ENCODE results near the gene COA4. TPM values are rescaled to one million over a fixed set of nuclear protein-coding genes. Genes with fewer than 3 reads are reported as not detected.
A peak's percentile ranks its signal among the peaks of the same experiment; 100 is the strongest.

COA4 gene
- total RNA-seq, 2 donors from 2014 or later, result 57.0 to 136 TPM

DNA sequence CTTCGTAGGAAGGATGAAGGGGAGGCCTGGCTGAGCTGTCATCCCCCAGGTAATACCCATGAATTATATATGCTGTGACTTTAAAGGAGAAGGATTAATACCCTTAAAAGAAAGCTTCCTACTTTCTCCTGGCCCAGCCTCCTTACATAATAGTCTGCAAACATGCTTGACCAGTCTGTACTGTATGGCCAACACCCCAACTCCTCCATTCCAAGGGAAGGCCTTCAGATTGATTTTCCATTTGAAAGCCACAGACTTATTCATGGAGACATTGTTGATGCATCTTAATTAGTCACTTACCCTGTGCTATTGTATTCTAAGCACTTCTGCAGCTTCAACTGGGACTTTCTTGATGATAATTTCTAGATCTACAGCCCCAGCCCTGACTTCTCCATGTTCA is 2.1 kb upstream of the COA4 start:
- intact Hi-C loops (cut with DNase I), result loop anchor here (10.0 kb wide), 1 partner anchor 94 kb away; the partner anchor contains the start of gene MRPL48
- no peaks in the 10 kb centered on the region for H3K27me3 ChIP-seq (replicated peaks; ENCODE audit: insufficient read depth)
- DNase-seq (ENCODE audit: low spot score), result no peak
- no peaks in the 10 kb centered on the region for H3K4me1 ChIP-seq (replicated peaks)
- peaks cover 0 to 4% of the 10 kb centered on the region in 2 donors for H3K36me3 ChIP-seq
- 63% methylated on average over 1 of the region's 1 CpG for WGBS
- H3K4me3 ChIP-seq, result no peak overlapping the region
- H3K27ac ChIP-seq, result no peak overlapping the region
- TF ChIP-seq POLR2AphosphoS5 (IDR thresholded peaks at IDR 0.05), result no peak
- TF ChIP-seq, protein P1, sequence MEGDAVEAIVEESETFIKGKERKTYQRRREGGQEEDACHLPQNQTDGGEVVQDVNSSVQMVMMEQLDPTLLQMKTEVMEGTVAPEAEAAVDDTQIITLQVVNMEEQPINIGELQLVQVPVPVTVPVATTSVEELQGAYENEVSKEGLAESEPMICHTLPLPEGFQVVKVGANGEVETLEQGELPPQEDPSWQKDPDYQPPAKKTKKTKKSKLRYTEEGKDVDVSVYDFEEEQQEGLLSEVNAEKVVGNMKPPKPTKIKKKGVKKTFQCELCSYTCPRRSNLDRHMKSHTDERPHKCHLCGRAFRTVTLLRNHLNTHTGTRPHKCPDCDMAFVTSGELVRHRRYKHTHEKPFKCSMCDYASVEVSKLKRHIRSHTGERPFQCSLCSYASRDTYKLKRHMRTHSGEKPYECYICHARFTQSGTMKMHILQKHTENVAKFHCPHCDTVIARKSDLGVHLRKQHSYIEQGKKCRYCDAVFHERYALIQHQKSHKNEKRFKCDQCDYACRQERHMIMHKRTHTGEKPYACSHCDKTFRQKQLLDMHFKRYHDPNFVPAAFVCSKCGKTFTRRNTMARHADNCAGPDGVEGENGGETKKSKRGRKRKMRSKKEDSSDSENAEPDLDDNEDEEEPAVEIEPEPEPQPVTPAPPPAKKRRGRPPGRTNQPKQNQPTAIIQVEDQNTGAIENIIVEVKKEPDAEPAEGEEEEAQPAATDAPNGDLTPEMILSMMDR (IDR thresholded peaks at IDR 0.05), result no peak
- no peak for TF ChIP-seq POLR2A (IDR thresholded peaks at IDR 0.05)
- H3K9me3 ChIP-seq, result no peaks in the 10 kb centered on the region

DNA sequence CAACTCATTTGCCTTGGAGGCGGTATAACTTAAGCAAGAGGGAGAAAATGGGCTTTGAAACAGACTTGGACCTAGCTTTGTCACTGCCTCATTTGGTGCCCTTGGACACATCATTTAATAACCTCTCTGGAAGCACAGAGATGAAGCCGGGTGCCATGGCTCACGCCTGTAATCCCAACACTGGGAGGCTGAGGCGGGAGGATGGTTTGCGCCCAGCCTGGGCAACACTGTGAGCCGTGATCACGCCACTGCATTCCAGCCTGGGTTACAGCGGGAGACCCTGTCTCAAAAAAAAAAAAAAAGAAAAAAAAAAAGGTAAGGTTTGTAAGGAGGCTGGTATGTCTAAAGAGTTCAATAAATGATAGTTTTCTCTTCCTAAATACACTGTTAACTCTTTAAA is 806 bp downstream of the COA4 start:
- Histone ChIP-seq H3K36me3 (peaks cover 0 to 4% of the 10 kb centered on the region in 2 donors), H3K9me3 (no peaks in the 10 kb centered on the region), H3K4me3 (peak overlapping the region; percentile 61 to 84), H3K4me1 (replicated peaks) (no peaks in the 10 kb centered on the region), H3K27me3 (replicated peaks; ENCODE audit: insufficient read depth) (no peaks in the 10 kb centered on the region), H3K27ac (peak overlapping the region in 1 of 2 donors; percentile 85)
- TF ChIP-seq POLR2A (IDR thresholded peaks at IDR 0.05) (no peak), POLR2AphosphoS5 (IDR thresholded peaks at IDR 0.05) (no peak)
- TF ChIP-seq, protein P1 (IDR thresholded peaks at IDR 0.05), result no peak
- intact Hi-C loops (cut with DNase I), result loop anchor here (10.0 kb wide), 1 partner anchor 91 kb away; the partner anchor contains the start of gene MRPL48
- DNase-seq (ENCODE audit: low spot score), result no peak
- 19% methylated on average over 8 of the region's 8 CpGs for WGBS

DNA sequence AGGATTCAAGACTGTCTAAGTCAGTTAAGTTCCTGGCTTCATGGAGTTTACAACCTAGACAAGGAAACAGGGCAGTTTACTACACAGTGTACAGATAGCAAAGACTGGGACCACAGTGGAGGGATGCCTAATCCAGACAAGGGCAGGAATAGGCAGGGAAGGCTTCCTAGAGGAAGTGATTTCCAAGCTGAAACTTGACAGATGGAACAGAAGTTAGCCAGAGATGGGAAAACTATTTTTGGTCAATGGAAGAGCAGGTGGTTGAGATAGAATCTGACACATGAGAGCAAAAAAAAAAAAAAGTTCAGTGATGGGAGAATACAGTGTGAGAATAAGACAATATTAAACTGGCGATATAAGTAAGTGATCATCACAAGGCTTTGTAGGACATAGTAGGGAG is 1.3 kb downstream of the COA4 start:
- Histone ChIP-seq H3K27ac (no peak overlapping the region), H3K27me3 (replicated peaks; ENCODE audit: insufficient read depth) (no peaks in the 10 kb centered on the region), H3K36me3 (peaks cover 0 to 4% of the 10 kb centered on the region in 2 donors), H3K9me3 (no peaks in the 10 kb centered on the region), H3K4me3 (peak overlapping the region in 1 of 2 donors; percentile 61), H3K4me1 (replicated peaks) (no peaks in the 10 kb centered on the region)
- 91% methylated on average over 1 of the region's 1 CpG for WGBS
- intact Hi-C loops (cut with DNase I), result loop anchor here (10.0 kb wide), 1 partner anchor 91 kb away; the partner anchor contains the start of gene MRPL48
- TF ChIP-seq POLR2A (IDR thresholded peaks at IDR 0.05) (no peak), POLR2AphosphoS5 (IDR thresholded peaks at IDR 0.05) (no peak)
- TF ChIP-seq, protein P1 (IDR thresholded peaks at IDR 0.05), result no peak
- no peak for DNase-seq (ENCODE audit: low spot score)

DNA sequence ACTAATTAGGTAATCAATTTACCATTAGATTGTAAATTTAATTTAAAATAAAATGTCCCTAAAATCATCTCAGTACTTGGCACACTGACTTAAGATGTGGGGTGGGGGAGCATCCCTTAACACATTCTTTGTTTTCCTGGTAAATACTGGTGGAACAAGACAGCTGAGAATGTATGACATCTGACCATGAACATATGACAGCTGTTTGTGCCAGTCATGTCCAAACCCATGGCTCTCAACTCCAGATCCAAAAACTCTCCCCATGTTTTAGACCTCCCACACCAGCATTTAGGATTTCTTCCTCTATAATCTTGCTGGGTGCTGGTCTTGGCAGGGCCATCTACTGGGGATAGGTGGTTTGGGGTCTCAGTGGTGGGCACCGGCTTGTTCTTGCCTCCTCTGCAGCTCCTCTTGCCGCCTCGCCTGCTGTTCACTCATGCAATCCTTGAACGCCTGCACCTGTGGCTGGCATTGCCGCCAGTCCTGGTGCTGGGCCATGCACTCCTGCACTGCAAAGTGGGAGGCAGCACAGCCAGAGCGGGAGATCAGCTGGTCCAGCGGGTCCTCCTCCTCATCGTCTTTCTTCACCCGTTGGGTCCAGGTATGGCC is 3.8 kb downstream of the COA4 start:
- H3K36me3 ChIP-seq, result peaks cover 0 to 4% of the 10 kb centered on the region in 2 donors
- WGBS, result 92% methylated on average over 9 of the region's 9 CpGs
- TF ChIP-seq, protein P1 (IDR thresholded peaks at IDR 0.05), result no peak
- no peak for TF ChIP-seq POLR2A (IDR thresholded peaks at IDR 0.05)
- TF ChIP-seq POLR2AphosphoS5 (IDR thresholded peaks at IDR 0.05), result no peak
- H3K9me3 ChIP-seq, result no peaks in the 10 kb centered on the region
- no peak overlapping the region for H3K27ac ChIP-seq
- intact Hi-C loops (cut with DNase I), result loop anchor here (10.0 kb wide), 1 partner anchor 88 kb away; the partner anchor contains the start of gene MRPL48
- no peak overlapping the region for H3K4me3 ChIP-seq
- no peaks in the 10 kb centered on the region for H3K27me3 ChIP-seq (replicated peaks; ENCODE audit: insufficient read depth)
- no peak for DNase-seq (ENCODE audit: low spot score)
- no peaks in the 10 kb centered on the region for H3K4me1 ChIP-seq (replicated peaks)

DNA sequence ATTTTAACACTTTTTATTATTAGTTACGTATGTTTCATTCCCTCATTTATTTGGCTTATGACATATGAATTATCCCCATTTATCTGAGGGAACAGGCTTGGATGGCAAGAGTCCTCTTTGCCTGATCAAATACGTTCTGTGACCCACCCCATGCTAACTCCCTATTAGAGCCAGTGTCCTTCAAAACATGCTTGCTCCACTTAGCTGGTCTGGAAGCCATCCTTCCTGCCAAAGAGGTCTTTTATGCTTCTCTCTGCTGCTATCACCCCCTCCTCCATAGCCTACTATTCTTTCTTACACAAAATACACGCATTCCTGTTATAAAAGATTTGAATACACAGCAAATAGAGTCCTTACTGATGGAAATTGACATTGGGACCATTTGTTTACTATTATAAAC is 6.4 kb downstream of the COA4 start:
- Histone ChIP-seq H3K27ac (no peak overlapping the region), H3K27me3 (replicated peaks; ENCODE audit: insufficient read depth) (no peaks in the 10 kb centered on the region), H3K9me3 (no peaks in the 10 kb centered on the region), H3K4me3 (no peak overlapping the region), H3K4me1 (replicated peaks) (no peaks in the 10 kb centered on the region), H3K36me3 (peaks cover 0 to 4% of the 10 kb centered on the region in 2 donors)
- intact Hi-C loops (cut with DNase I), result loop anchor here (10.0 kb wide), 1 partner anchor 85 kb away; the partner anchor contains the start of gene MRPL48
- WGBS, result 70% methylated on average over 3 of the region's 3 CpGs
- no peak for TF ChIP-seq POLR2A (IDR thresholded peaks at IDR 0.05)
- no peak for TF ChIP-seq POLR2AphosphoS5 (IDR thresholded peaks at IDR 0.05)
- TF ChIP-seq, protein P1 (IDR thresholded peaks at IDR 0.05), result no peak
- no peak for DNase-seq (ENCODE audit: low spot score)

All from prostate gland (tissue), 2 donors.